Renal cortex interstitium (tissue), 11 donors: ENCODE measurements around the gene SHROOM2. TPM values are rescaled to one million over a fixed set of nuclear protein-coding genes. Genes with fewer than 3 reads are reported as not detected.
"Not testable (repeated sequence)": the region's sequence is repeated elsewhere in the genome, so short reads cannot be mapped to it uniquely, and the experiment has no call there.

Experiments used
- DNase-seq, 11 donors: peaks; one replicate each; pipeline ENCODE4 v3.0.0-alpha.2; 2013; ENCODE audit warnings: low read depth in 9 of 11, low spot score in 4 of 11; ENCODE audit errors: extremely low read depth in 1 of 11
- polyA plus RNA-seq, 3 donors: library from polyadenylated mRNA; unstranded; fragments of 120-200 nt; gene quantifications; one replicate each; pipeline ENCODE4 v1.2.1, GENCODE V29; 2013; ENCODE audit not compliant: insufficient read length in 3 of 3

Gene SHROOM2
- polyA plus RNA-seq, 3 donors: 19.1 to 21.8 (median 19.2) TPM

DNA sequence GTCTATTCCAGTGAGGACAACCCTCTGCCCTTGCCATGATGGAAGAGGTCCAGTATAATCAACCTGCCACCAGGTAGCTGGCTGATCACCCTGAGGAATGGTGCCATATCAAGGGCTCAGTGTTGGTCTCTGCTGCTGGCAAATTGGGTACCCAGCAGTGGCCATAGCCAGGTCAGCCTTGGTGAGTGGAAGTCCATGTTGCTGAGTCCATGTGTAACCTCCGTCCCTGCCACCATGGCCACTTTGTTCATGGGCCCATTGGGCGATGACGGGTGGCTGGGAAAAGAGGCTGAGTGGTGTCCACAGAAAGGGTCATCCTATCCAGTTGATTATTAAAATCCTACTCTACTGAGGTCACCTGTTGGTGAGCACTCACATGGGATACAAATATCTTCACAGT, 24.9 kb downstream of the SHROOM2 start:
- not testable (repeated sequence) for DNase-seq

GRCh38 chrX:9816084-9816700, 30.0 kb downstream of the SHROOM2 start:
- no peak for DNase-seq

DNA sequence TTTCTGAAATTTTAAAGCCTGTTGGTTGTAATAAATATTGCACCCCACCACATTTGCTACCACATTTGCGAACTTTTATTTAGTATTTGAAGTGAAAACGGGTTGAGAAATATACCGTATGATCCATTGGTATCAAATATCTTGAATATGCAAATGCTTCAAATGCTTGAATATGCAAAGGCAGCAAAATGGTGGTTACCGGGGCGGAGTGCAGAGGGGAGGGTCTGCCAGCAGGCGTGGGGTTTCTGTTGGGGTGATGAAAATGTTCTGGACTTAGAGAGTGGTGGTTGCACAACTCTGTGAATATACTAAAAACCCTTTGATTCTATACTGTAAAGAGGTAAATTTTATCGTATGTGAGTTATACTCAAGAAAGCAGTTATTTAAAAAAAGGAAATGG, 35.3 kb downstream of the SHROOM2 start:
- no peak for DNase-seq

DNA sequence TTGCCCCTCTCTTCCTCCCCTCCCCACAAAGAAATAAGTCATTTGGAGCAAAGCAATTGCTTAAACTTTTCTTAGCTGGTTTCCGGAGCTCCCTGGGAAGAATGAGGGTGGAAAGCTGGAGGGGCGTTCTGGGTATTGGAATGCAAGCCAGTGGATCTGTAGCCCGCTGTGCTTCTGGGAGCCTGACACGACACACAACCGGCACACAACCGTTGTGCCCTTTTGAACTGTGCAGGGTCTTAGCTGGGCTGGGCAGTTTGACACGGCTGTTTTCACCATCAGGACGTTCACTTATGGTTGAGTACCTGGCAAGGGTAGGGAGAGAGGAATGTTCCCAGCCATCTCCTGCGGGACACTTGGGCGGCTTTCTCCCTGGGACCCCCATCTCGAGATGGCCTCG, 38.3 kb downstream of the SHROOM2 start:
- no peak for DNase-seq

GRCh38 chrX:9825129-9825790, 39.0 kb downstream of the SHROOM2 start:
- DNase-seq: no peak

- no peak for DNase-seq
Observed at GRCh38 chrX:9825966-9826365, 39.7 kb downstream of the SHROOM2 start.

GRCh38 chrX:9829308-9830267, 43.4 kb downstream of the SHROOM2 start:
- DNase-seq: no peak

DNA sequence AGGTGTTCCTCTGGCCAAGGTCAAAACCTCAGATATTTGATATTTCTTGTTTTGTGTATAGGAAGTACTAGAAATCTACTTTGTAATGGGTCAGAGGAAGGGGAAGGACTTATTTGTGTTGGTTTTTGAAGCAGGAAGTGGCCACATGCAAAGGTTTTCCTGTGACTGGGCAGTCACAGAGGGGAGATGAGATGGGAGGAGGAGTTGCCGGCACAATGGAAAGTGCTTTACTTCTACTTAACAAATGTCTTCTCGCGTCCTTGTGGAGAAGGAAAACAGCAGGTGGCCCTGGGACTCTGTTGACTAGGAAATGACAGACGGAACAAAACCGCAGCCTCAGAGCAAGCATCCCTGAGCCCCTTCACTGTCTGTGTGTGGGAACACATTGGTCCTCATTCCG, 46.6 kb downstream of the SHROOM2 start:
- DNase-seq: no peak

- DNase-seq: no peak
Observed at GRCh38 chrX:9835585-9836210, 49.5 kb downstream of the SHROOM2 start.

- no peak for DNase-seq
Observed at GRCh38 chrX:9842541-9842940, 56.3 kb downstream of the SHROOM2 start.

- no peak for DNase-seq
Observed at GRCh38 chrX:9844936-9845577, 58.8 kb downstream of the SHROOM2 start.

DNA sequence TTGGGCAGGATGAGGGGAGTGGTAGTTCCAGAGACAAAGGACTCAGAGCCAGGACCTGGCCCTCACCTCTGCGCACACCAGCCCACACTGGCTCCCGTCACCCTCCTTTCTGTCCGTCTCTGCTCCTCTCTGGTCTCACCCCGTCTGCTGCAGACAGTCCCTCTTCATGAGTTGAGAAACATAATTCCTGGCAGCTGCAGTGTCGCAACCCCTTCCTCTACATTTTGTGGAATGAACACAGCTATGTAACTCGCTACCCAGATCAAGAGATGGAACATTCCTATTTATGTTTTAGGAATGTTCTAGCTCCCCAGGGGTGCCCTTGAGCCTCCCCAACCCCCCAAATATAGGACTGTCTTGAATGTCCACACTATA, 59.3 kb downstream of the SHROOM2 start:
- no peak for DNase-seq

DNA sequence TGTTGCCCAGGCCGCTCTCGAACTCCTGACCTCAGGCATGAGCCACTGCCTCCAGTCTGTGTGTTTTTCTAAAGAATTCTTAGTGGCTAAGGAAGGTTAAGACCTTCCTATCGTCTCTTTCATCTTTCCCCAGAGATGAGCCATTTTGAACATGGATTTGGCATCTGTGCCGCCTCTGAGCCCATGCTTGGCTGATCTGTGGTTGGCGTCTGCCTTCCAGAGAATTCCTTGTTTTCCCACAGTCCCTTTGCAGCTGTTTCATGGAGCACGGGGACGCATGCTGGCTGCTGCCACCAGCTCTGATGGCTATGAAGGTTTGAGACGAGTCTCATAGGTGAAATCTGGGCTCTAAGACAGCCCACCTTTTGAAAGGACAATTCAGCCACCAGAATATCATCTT, 60.4 kb downstream of the SHROOM2 start:
- DNase-seq: no peak

GRCh38 chrX:9847071-9847470, 60.8 kb downstream of the SHROOM2 start:
- DNase-seq: no peak

GRCh38 chrX:9848718-9849479, 62.7 kb downstream of the SHROOM2 start:
- DNase-seq: no peak

DNA sequence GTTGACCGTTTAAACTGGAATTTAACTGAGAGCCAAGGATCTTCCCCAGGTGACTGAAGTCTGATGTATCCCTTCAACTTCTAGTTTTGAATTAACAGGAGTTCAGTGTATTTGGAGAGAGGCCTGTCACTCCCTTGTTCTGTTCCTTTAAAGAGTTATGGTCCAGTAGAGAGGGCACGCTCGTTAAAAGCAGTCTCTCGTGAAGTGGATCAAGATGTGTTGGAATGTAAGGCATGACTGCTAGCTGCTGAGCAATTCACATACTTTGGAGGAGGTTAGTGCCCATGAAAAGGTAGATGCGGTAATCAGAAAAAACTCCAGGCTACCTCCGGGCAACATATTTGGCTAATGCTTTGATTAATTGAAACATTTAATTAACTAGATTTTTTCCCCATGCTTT, 65.7 kb downstream of the SHROOM2 start:
- peak in 6 of 11 donors; percentile 40 to 75 (median 70) for DNase-seq

- no peak for DNase-seq
Observed at GRCh38 chrX:9853307-9853706, 67.1 kb downstream of the SHROOM2 start.

DNA sequence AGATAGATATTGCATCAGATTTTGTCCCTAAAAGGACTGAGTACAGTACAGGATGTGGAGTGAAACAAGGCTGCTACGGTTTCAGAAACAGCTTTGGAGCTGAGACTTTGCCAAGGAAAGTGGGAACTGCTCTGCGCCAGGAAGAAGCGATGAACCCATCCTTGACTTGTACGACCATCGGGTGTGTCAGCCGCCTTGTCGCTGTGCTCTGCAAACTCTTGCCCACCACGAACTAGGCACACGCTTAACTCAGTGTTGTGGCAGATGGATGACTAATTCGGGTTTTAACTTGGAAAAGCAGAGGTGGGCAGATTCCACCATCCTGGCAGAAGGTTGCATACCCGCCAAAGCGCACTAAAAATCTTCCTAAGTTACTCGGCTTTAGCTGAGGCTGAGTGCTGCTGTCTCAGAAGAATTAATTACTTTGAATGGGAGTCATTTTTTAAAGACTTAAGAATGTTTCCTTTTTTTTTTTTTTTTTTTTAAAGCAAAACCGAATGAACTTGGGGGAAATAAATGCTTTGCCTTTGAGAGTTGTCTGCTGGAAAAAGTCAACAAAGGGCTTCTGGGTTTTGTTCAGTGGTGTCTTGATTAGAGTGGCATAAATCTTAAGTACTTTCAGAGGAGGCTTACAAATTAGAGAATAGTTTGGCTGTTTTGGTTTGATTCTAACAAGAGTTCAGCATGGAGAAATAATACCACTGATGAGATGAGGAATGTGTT, 69.5 kb downstream of the SHROOM2 start:
- no peak for DNase-seq
